ENCODE results near the gene PLBD2.
"Not testable (repeated sequence)": the region's sequence is repeated elsewhere in the genome, so short reads cannot be mapped to it uniquely, and the experiment has no call there.

PLBD2 gene

DNA sequence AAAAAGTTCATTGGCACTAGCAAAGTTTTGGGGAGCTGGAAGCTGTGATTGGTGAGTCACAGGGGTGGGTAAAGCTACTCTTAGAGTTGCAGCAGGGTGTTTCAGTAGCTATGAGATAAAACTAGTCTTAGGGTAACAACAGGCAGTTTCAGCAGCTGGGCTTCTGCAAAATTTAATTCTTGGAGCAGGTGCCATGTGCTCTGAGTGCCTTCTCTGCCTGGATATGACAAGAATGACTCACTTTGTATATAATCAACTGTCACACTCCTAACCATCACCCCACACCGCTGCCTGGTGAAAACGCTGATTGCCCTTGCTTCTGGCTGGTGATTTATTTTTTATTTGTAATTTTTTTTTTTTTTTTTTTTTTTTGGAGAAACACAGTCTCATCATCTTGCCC, 10.5 kb upstream of the PLBD2 start:
- no peak for DNase-seq
- TF ChIP-seq, protein P1, sequence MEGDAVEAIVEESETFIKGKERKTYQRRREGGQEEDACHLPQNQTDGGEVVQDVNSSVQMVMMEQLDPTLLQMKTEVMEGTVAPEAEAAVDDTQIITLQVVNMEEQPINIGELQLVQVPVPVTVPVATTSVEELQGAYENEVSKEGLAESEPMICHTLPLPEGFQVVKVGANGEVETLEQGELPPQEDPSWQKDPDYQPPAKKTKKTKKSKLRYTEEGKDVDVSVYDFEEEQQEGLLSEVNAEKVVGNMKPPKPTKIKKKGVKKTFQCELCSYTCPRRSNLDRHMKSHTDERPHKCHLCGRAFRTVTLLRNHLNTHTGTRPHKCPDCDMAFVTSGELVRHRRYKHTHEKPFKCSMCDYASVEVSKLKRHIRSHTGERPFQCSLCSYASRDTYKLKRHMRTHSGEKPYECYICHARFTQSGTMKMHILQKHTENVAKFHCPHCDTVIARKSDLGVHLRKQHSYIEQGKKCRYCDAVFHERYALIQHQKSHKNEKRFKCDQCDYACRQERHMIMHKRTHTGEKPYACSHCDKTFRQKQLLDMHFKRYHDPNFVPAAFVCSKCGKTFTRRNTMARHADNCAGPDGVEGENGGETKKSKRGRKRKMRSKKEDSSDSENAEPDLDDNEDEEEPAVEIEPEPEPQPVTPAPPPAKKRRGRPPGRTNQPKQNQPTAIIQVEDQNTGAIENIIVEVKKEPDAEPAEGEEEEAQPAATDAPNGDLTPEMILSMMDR (IDR thresholded peaks at IDR 0.05; ENCODE audit: low read depth, low read length): no peak
- Histone ChIP-seq H3K4me3 (ENCODE audit: low read depth, low read length) (no peak overlapping the region), H3K27ac (no peak overlapping the region), H3K9me3 (ENCODE audit: severe bottlenecking) (no peaks in the 10 kb centered on the region), H3K27me3 (ENCODE audit: insufficient read depth, low read depth, severe bottlenecking) (no peaks in the 10 kb centered on the region), H3K36me3 (no peaks in the 10 kb centered on the region)

DNA sequence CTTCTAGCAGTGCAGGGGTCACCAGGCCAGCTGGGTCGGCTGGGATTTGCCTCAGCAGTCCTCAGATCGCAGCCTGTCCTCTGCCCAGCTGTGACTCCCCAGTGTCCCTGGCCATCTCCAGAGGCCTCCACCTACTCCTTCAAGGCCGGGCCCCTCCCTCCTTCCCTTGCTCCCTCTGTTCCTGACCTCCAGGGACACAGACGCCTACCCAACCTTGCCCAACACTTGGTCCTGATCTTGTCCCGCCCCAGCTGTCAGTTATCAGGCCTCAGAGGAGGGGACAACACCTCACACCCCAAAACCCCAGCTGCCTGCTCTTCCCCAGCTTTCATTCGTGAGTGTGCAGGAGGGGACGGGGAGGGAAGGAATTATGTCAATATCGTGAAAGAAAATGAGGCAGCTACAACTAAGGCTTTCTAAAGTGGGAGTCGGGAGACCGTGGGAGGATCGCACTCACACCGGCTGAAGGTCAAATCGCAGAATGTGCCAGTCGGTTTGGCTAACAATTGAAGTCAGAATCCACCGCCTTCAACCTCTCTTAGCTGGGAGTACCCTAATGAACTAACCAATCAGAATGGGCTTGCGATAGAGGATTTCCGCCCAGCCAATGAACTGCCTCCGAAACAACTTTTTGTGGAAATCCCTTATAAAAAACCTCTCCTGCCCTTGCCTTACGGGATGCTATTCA, 9.4 kb upstream of the PLBD2 start:
- Histone ChIP-seq H3K27ac (no peak overlapping the region), H3K4me3 (ENCODE audit: low read depth, low read length) (no peak overlapping the region), H3K27me3 (ENCODE audit: insufficient read depth, low read depth, severe bottlenecking) (no peaks in the 10 kb centered on the region), H3K9me3 (ENCODE audit: severe bottlenecking) (no peaks in the 10 kb centered on the region), H3K36me3 (no peaks in the 10 kb centered on the region)
- DNase-seq: no peak
- TF ChIP-seq, protein P1 (IDR thresholded peaks at IDR 0.05; ENCODE audit: low read depth, low read length): no peak

DNA sequence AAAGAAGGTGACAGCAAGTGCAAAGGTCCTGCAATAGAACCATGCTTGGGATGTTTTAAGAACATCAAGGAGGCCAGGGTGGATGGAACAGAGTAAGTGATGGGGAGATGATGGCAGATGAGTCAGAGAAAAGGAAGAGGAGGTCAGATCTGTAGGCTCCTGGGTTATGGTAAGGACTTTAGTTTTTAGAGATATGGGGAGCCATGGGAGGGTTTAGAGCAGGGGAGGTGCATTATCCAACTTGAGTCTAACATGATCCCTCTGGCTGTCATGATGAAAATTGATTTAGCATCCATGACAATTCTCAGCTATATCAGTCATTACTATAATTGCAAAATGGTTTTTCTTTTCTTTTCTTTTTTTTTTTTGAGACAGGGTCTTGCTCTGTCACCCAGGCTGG, 7.3 kb upstream of the PLBD2 start:
- TF ChIP-seq, protein P1 (IDR thresholded peaks at IDR 0.05; ENCODE audit: low read depth, low read length): no peak

DNA sequence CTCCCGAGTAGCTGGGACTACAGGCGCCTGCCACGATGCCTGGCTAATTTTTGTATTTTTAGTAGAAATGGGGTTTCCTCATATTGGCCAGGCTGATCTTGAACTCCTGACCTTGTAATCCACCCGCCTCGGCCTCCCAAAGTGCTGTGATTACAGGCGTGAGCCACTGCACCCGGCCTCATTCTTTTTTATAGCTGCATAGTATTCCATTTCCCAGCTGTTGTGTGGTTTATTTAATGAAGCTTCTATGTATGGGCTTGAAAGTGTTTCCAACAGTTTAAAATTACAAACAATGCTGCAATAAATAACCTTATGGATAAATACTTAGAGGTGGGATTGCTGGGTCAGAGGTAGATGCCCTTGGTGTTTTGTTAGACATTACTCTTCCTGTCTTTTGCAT, 4.2 kb upstream of the PLBD2 start:
- not testable (repeated sequence) for H3K36me3 ChIP-seq; DNase-seq; H3K27ac ChIP-seq; H3K27me3 ChIP-seq (ENCODE audit: insufficient read depth, low read depth, severe bottlenecking); H3K9me3 ChIP-seq (ENCODE audit: severe bottlenecking); H3K4me3 ChIP-seq (ENCODE audit: low read depth, low read length)

More for the DNA sequence above, 7.3 kb upstream of the PLBD2 start:
- H3K36me3 ChIP-seq: no peaks in the 10 kb centered on the region
- H3K27ac ChIP-seq: no peak overlapping the region
- H3K9me3 ChIP-seq (ENCODE audit: severe bottlenecking): no peaks in the 10 kb centered on the region
- no peak overlapping the region for H3K4me3 ChIP-seq (ENCODE audit: low read depth, low read length)
- DNase-seq: no peak
- no peaks in the 10 kb centered on the region for H3K27me3 ChIP-seq (ENCODE audit: insufficient read depth, low read depth, severe bottlenecking)

DNA sequence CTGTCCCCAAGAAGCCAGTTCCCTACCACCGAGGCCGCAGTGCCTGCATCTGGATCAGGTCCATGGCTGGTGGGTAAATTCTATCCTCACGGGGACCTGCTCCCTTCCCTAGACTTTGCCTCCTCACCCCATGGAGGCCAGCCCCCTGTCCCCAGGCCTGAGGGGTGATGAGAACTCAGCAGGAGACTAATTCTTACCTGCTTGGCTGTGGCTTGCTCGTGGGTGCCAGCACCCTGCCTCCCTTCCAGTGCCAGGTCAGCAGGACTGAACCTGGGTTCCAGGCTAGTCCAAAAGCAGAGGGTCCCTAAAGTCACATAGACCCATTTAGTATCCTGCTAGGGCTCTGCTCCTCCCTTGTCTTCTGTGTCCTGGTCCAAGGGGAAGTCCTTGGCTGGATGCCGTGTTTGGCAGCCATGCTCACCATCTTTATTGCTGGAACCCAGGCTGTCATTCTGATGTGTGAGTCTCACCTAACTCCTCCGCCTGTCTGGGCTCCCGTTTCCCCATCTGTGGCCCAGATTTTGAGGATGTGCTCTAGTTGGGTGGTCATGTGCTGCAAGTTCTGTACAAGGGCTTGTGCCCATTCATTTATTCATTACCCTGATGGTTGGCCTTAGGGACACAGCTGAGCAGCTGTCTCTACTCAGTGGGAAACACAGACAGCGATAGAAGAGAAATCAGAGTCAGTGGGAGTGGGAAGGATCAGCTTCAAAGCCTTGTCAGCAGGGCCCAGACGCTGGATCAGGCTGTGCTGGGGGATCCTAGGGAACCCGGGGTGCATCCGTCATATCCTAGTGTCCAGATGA, 949 bp downstream of the PLBD2 start:
- H3K27ac ChIP-seq: peak overlapping the region; percentile 80

More for the DNA sequence above, 949 bp downstream of the PLBD2 start:
- H3K36me3 ChIP-seq: peaks cover 17% of the 10 kb centered on the region; the same call in 1 of the 2 replicates
- peak overlapping the region; percentile 75 for H3K4me3 ChIP-seq (ENCODE audit: low read depth, low read length)
- no peak for DNase-seq
- TF ChIP-seq, protein P1 (IDR thresholded peaks at IDR 0.05; ENCODE audit: low read depth, low read length): no peak
- H3K9me3 ChIP-seq (ENCODE audit: severe bottlenecking): no peaks in the 10 kb centered on the region
- no peaks in the 10 kb centered on the region for H3K27me3 ChIP-seq (ENCODE audit: insufficient read depth, low read depth, severe bottlenecking)

Measured in WERI-Rb-1 (cell line).